ENCODE results near the gene SRRM2. TPM values are rescaled to one million over a fixed set of nuclear protein-coding genes. Genes with fewer than 3 reads are reported as not detected.

Gene SRRM2
- 820 TPM for polyA plus RNA-seq (ENCODE audit: insufficient read length)
- long read RNA-seq, donor 1, transcript SRRM2-226 (4 exons, 461 nt) = minor isoform, 12 of 591 reads
- long read RNA-seq, donor 1, transcript SRRM2-212 (2 exons, 1,118 nt) = major isoform, 64 of 591 reads
- long read RNA-seq, donor 1, transcript SRRM2-218 (3 exons, 1,759 nt) = minor isoform, 32 of 591 reads
- long read RNA-seq, donor 1, transcript SRRM2-213 (2 exons, 732 nt) = minor isoform, 36 of 591 reads
- long read RNA-seq, donor 1, partial matches to known transcripts = 378 of 591 reads
- long read RNA-seq, donor 1, other reads (novel, unspliced or antisense) = 13 of 591 reads
- long read RNA-seq, donor 2, transcript SRRM2-225 (1 exons, 914 nt) = minor isoform, 13 of 425 reads
- long read RNA-seq, donor 2, transcript SRRM2-218 (3 exons, 1,759 nt) = minor isoform, 38 of 425 reads
- long read RNA-seq, donor 2, transcript SRRM2-213 (2 exons, 732 nt) = minor isoform, 39 of 425 reads
- long read RNA-seq, donor 2, transcript SRRM2-212 (2 exons, 1,118 nt) = major isoform, 60 of 425 reads
- long read RNA-seq, donor 2, partial matches to known transcripts = 229 of 425 reads
- long read RNA-seq, donor 2, other reads (novel, unspliced or antisense) = 8 of 425 reads
- long read RNA-seq, donor 3, transcript SRRM2-213 (2 exons, 732 nt) = minor isoform, 30 of 393 reads
- long read RNA-seq, donor 3, transcript SRRM2-218 (3 exons, 1,759 nt) = minor isoform, 23 of 393 reads
- long read RNA-seq, donor 3, transcript SRRM2-209 (3 exons, 711 nt) = minor isoform, 17 of 393 reads
- long read RNA-seq, donor 3, transcript SRRM2-212 (2 exons, 1,118 nt) = major isoform, 68 of 393 reads
- long read RNA-seq, donor 3, partial matches to known transcripts = 217 of 393 reads
- long read RNA-seq, donor 3, other reads (novel, unspliced or antisense) = 5 of 393 reads
- long read RNA-seq, donor 4, partial matches to known transcripts = 43 of 60 reads
- long read RNA-seq, donor 4, other reads (novel, unspliced or antisense) = 0 of 60 reads
- long read RNA-seq, donor 5, full-length matches to known transcripts = 107 of 2,211 reads
- long read RNA-seq, donor 5, partial matches to known transcripts = 1,069 of 2,211 reads
- long read RNA-seq, donor 5, other reads (novel, unspliced or antisense) = 1,035 of 2,211 reads
- long read RNA-seq, donor 6, transcript SRRM2-212 (2 exons, 1,118 nt) = major isoform, 28 of 211 reads
- long read RNA-seq, donor 6, transcript SRRM2-209 (3 exons, 711 nt) = minor isoform, 7 of 211 reads
- long read RNA-seq, donor 6, transcript SRRM2-213 (2 exons, 732 nt) = minor isoform, 16 of 211 reads
- long read RNA-seq, donor 6, transcript SRRM2-218 (3 exons, 1,759 nt) = minor isoform, 17 of 211 reads
- long read RNA-seq, donor 6, partial matches to known transcripts = 127 of 211 reads
- long read RNA-seq, donor 6, other reads (novel, unspliced or antisense) = 0 of 211 reads
- long read RNA-seq, donor 7, transcript SRRM2-212 (2 exons, 1,118 nt) = major isoform, 63 of 601 reads
- long read RNA-seq, donor 7, transcript SRRM2-218 (3 exons, 1,759 nt) = minor isoform, 61 of 601 reads
- long read RNA-seq, donor 7, transcript SRRM2-213 (2 exons, 732 nt) = minor isoform, 37 of 601 reads
- long read RNA-seq, donor 7, transcript SRRM2-225 (1 exons, 914 nt) = minor isoform, 14 of 601 reads
- long read RNA-seq, donor 7, partial matches to known transcripts = 347 of 601 reads
- long read RNA-seq, donor 7, other reads (novel, unspliced or antisense) = 27 of 601 reads
- long read RNA-seq, donor 8, transcript SRRM2-213 (2 exons, 732 nt) = minor isoform, 12 of 160 reads
- long read RNA-seq, donor 8, transcript SRRM2-218 (3 exons, 1,759 nt) = minor isoform, 18 of 160 reads
- long read RNA-seq, donor 8, transcript SRRM2-212 (2 exons, 1,118 nt) = major isoform, 22 of 160 reads
- long read RNA-seq, donor 8, partial matches to known transcripts = 86 of 160 reads
- long read RNA-seq, donor 8, other reads (novel, unspliced or antisense) = 5 of 160 reads

- peak; percentile 97 for DNase-seq
Observed at GRCh38 chr16:2752035-2752849, at the start of gene SRRM2. SRRM2 (plus strand) TSS chr16:2752638; CDS start chr16:2756365, 3,727 bp downstream.

- DNase-seq = no peak
Observed at GRCh38 chr16:2702871-2703745, 49.3 kb upstream of the SRRM2 start.

GRCh38 chr16:2704166-2704982, 48.1 kb upstream of the SRRM2 start:
- no peak for DNase-seq

- no peak for DNase-seq
Observed at GRCh38 chr16:2704983-2705275, 47.5 kb upstream of the SRRM2 start.

GRCh38 chr16:2705351-2705750, 47.1 kb upstream of the SRRM2 start:
- no peak for DNase-seq

- no peak for DNase-seq
Observed at GRCh38 chr16:2706085-2706484, 46.4 kb upstream of the SRRM2 start.

GRCh38 chr16:2706611-2707311, 45.7 kb upstream of the SRRM2 start:
- no peak for DNase-seq

GRCh38 chr16:2707368-2708289, 44.8 kb upstream of the SRRM2 start:
- DNase-seq = no peak

GRCh38 chr16:2708290-2708639, 44.2 kb upstream of the SRRM2 start:
- DNase-seq = no peak

GRCh38 chr16:2708955-2709587, 43.4 kb upstream of the SRRM2 start:
- DNase-seq = no peak

- no peak for DNase-seq
Observed at GRCh38 chr16:2709588-2709984, 42.9 kb upstream of the SRRM2 start.

GRCh38 chr16:2710021-2710710, 42.3 kb upstream of the SRRM2 start:
- no peak for DNase-seq

- no peak for DNase-seq
Observed at GRCh38 chr16:2710711-2711231, 41.7 kb upstream of the SRRM2 start.

GRCh38 chr16:2711370-2712062, 40.9 kb upstream of the SRRM2 start:
- no peak for DNase-seq

Data from left kidney (tissue), 8 donors.